ENCODE data around the gene KRTAP10-7.
"Not testable (repeated sequence)": the region's sequence is repeated elsewhere in the genome, so short reads cannot be mapped to it uniquely, and the experiment has no call there.

Gene KRTAP10-7

GRCh38 chr21:44600118-44600978 lies at the start of gene KRTAP10-7:
Gene KRTAP10-7 (plus strand): TSS chr21:44600597. CDS start chr21:44600622, 25 bp downstream.
- H3K4me3 ChIP-seq (ENCODE audit: low read depth, low read length); in situ Hi-C loops (cut with HindIII; ENCODE audit: low sequenced_read_pairs); DNase-seq (ENCODE audit: low read depth, low spot score): not testable (repeated sequence)

- DNase-seq (ENCODE audit: low read depth, low spot score): no peak
- no peak for TF ChIP-seq CTCF (IDR thresholded peaks at IDR 0.05; ENCODE audit: low read depth, low read length)
- no peak overlapping the region for H3K4me3 ChIP-seq (ENCODE audit: low read depth, low read length)
- in situ Hi-C loops (cut with HindIII; ENCODE audit: low sequenced_read_pairs): no loop called here
Measured at GRCh38 chr21:44550807-44551206, 49.6 kb upstream of the KRTAP10-7 start.

- in situ Hi-C loops (cut with HindIII; ENCODE audit: low sequenced_read_pairs): no loop called here
- DNase-seq (ENCODE audit: low read depth, low spot score): no peak
- H3K4me3 ChIP-seq (ENCODE audit: low read depth, low read length): no peak within 1 kb of the TSS
- no peak for TF ChIP-seq CTCF (IDR thresholded peaks at IDR 0.05; ENCODE audit: low read depth, low read length)
Measured at GRCh38 chr21:44551340-44551961, 48.9 kb upstream of the KRTAP10-7 start, which contains the start of gene KRTAP10-2. Gene KRTAP10-2 (minus strand): TSS chr21:44551505. CDS start chr21:44551458, 47 bp downstream.

- no peak for TF ChIP-seq CTCF (IDR thresholded peaks at IDR 0.05; ENCODE audit: low read depth, low read length)
- in situ Hi-C loops (cut with HindIII; ENCODE audit: low sequenced_read_pairs): no loop called here
- DNase-seq (ENCODE audit: low read depth, low spot score): no peak
- H3K4me3 ChIP-seq (ENCODE audit: low read depth, low read length): no peak overlapping the region
Measured at GRCh38 chr21:44552136-44552535, 48.3 kb upstream of the KRTAP10-7 start.

- in situ Hi-C loops (cut with HindIII; ENCODE audit: low sequenced_read_pairs): no loop called here
- no peak for TF ChIP-seq CTCF (IDR thresholded peaks at IDR 0.05; ENCODE audit: low read depth, low read length)
- no peak overlapping the region for H3K4me3 ChIP-seq (ENCODE audit: low read depth, low read length)
- no peak for DNase-seq (ENCODE audit: low read depth, low spot score)
Measured at GRCh38 chr21:44552681-44553080, 47.7 kb upstream of the KRTAP10-7 start.

- no peak for DNase-seq (ENCODE audit: low read depth, low spot score)
- in situ Hi-C loops (cut with HindIII; ENCODE audit: low sequenced_read_pairs): no loop called here
- no peak for TF ChIP-seq CTCF (IDR thresholded peaks at IDR 0.05; ENCODE audit: low read depth, low read length)
- no peak overlapping the region for H3K4me3 ChIP-seq (ENCODE audit: low read depth, low read length)
Measured at GRCh38 chr21:44555200-44555875, 45.1 kb upstream of the KRTAP10-7 start.
